Adrenal gland (tissue), 12 donors: ENCODE measurements around the gene CD46. TPM values are rescaled to one million over a fixed set of nuclear protein-coding genes. Genes with fewer than 3 reads are reported as not detected.
"Not testable (repeated sequence)": the region's sequence is repeated elsewhere in the genome, so short reads cannot be mapped to it uniquely, and the experiment has no call there.

Experiments used
- DNase-seq, 7 donors: peaks; one replicate each; pipeline ENCODE4 v3.0.0-alpha.2; 2019 to 2020
- H3K27ac ChIP-seq, 5 donors: fragments of 200-600 bp; sonication (generic) in 4 of 5; 1 replicate in 3 of 5; 2 replicates in 2 of 5; pipeline versions ENCODE4 v1.5.1 to v1.8.0; 2016 to 2020; ENCODE audit warnings: mild to moderate bottlenecking in 1 of 5
- H3K27me3 ChIP-seq: fragments of 200-600 bp; 2 replicates; pipeline ENCODE4 v1.8.0; 2021
- H3K36me3 ChIP-seq, 2 donors: fragments of 200-600 bp; replicated peaks in 1 of 2; 1 replicate in 1 of 2; 2 replicates in 1 of 2; pipeline versions ENCODE4 v1.5.1 to v1.8.0; 2018 to 2022
- H3K4me1 ChIP-seq, 2 donors: fragments of 200-600 bp; replicated peaks in 1 of 2; 1 replicate in 1 of 2; 2 replicates in 1 of 2; pipeline versions ENCODE4 v1.5.1 to v1.8.0; 2018 to 2021
- H3K4me3 ChIP-seq, 4 donors: fragments of 200-600 bp; sonication (generic) in 3 of 4; one replicate each; pipeline ENCODE4 v1.5.1; 2016 to 2018
- H3K9me3 ChIP-seq, 3 donors: fragments of 200-600 bp; sonication (generic) in 1 of 3; replicated peaks in 1 of 3; 1 replicate in 2 of 3; 2 replicates in 1 of 3; pipeline versions ENCODE4 v1.5.1 to v1.8.0; 2016 to 2021
- POLR2A ChIP-seq, 2 donors: fragments of 450-650 bp; IDR thresholded peaks; one replicate each; pipeline ENCODE4 v1.6.1; 2017; ENCODE audit warnings: antibody characterized with exemption in 2 of 2, mild to moderate bottlenecking in 2 of 2, moderate library complexity in 1 of 2
- WGBS, 4 donors: extraction: QIAGEN DNeasy Blood & Tissue Kit in 2 of 4; methylation state at CpG; one replicate each; pipeline versions ENCODE4 v1.1.5 to v1.1.7; 2013 to 2017; 5-methylcytosine and 5-hydroxymethylcytosine counted together
- intact Hi-C, 2 donors: fragments of 100-400 bp; cut with DNase I; formaldehyde crosslinking; loops; one replicate each; pipeline versions ENCODE4 v1.14.1 to v1.15.0; 2022 to 2023
- polyA plus RNA-seq, 3 donors: library from polyadenylated mRNA; stranded (reverse); fragments of 200-250 nt in 2 of 3; fragments of 350-450 nt in 1 of 3; fragmentation: Illumina TruSeq in 1 of 3; extraction: RNeasy Lipid Tissue Mini Kit (QIAGEN cat#74804) in 1 of 3; gene quantifications; one replicate each; pipeline ENCODE4 v1.2.3, GENCODE V29; 2013 to 2014
- total RNA-seq, 9 donors: library from RNA; depleted of rRNA in 4 of 9; stranded (reverse); fragments of >200 nt in 4 of 9; fragments of 120-200 nt in 1 of 9; fragmentation: NEBNext Ultra II Directional in 1 of 9; extraction: Animal tissue kit (Norgen Biotek cat#: 25700) in 1 of 9; gene quantifications; one replicate each; pipeline versions ENCODE4 v1.1.0 to v1.2.4, GENCODE V29; 2013 to 2023
- TF ChIP-seq, protein P1 (sequence below), 6 experiments: fragments of 450-650 bp in 4 of 6; fragments of 200-600 bp in 2 of 6; sonication (generic) in 1 of 6; IDR thresholded peaks; 1 replicate in 5 of 6; 2 replicates in 1 of 6; pipeline versions ENCODE4 v1.5.1 to v1.8.0; 2016 to 2021; ENCODE audit warnings: antibody characterized with exemption in 6 of 6, mild to moderate bottlenecking in 2 of 6, moderate library complexity in 1 of 6
- donor health status: healthy with polysubstance abuse.
- donor health status: Bipolar disorder and iron deficiency.
- donor health status: DM: yes; HTN: yes; CAD: no.
- donor health status: DM: no; HTN: no; CAD: no.
- donor health status: DM: no; HTN: no; CAD: no.
- donor health status: DM: yes; HTN: yes; CAD: no.

CD46 gene
- total and polyA plus RNA-seq, 12 donors: 94.9 to 618 (median 386) TPM

DNA sequence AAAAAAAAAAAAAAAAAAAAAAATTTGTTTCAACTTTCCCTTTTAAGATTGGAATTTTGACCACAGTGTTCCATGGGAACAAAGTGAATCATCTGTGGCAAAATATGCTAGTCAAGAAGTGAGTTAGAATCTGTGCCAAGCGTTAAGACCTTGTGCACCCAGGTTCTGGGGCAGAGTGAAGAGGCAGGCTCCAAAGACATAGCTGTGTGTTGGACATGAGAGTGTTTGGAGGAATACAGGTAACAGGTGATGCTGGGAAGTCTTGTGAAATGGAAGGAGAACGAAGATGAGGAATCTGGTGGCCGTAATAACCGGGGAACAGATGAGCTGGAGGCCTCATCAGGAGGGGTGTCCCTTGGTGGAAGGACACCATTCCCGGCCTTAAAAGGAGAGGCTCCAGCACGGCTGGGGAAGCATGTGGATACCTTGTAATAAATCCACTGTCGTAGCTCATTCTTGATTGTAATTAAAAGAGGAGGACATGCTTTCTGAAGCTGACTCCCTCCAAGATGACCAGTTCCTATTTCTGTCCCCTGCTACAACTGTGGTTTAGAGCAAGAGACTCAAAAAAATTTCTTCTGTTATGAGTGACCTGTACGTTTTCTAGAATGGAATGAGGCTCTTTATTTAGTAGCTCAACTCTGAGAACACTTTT, 14.2 kb upstream of the CD46 start:
- H3K9me3 ChIP-seq, H3K36me3 ChIP-seq, H3K4me1 ChIP-seq, H3K4me3 ChIP-seq, intact Hi-C loops, H3K27me3 ChIP-seq: not testable (repeated sequence)
- DNase-seq: peak in 4 of 7 donors; percentile 48 to 51 (median 48)
- WGBS, 4 donors: 37 to 50% (median 47%) methylated on average over 8 of the region's 8 CpGs
- H3K27ac ChIP-seq: peak overlapping the region; percentile 74 to 92 (median 86)
- peak in 1 of 2 donors; percentile 20 for TF ChIP-seq POLR2A (IDR thresholded peaks at IDR 0.05)

DNA sequence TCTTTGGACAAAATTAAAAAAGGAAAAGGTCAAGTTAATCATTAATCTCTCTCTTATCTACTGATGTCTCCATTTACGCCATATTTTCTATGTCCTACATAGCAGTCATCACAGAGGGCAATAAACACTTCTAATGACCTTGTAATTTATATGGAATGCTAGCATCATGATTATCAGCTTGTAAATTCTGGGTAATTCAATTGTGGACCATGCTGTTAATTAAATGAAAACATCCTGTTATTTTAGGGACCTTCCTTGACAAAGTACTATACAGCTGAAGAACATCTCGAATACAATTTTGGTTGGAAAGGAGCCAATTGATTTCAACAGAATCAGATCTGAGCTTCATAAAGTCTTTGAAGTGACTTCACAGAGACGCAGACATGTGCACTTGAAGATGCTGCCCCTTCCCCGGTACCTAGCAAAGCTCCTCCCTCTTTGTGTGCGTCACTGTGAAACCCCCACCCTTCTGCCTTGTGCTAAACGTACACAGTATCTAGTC, 13.6 kb upstream of the CD46 start:
- H3K36me3 ChIP-seq, H3K27me3 ChIP-seq, H3K4me1 ChIP-seq, intact Hi-C loops, H3K9me3 ChIP-seq: not testable (repeated sequence)
- peak in 2 of 7 donors; percentile 56 to 61 for DNase-seq
- 18 to 34% (median 26%) methylated on average over 6 of the region's 6 CpGs for WGBS, 4 donors
- H3K27ac ChIP-seq: peak overlapping the region; percentile 74 to 92 (median 86)
- H3K4me3 ChIP-seq: peak overlapping the region in 1 of 4 donors; percentile 15

DNA sequence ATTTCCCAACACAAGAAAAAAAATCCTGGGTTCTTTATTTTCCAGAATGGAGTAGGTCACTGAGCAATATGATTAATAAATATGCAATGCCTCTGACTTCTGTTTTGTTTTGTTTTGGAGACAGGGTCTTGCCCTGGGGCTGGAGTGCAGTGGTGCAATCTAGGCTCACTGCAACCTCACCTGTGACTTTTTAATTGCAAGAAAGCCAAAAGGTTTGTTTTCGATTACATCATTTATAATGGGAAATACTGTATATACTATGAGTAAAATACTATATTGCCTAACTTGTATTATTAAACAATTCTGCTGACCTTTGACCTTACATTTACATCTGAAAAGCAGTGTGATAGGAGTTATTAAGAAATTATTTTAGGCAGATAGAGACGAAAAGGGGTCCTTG, 11.6 kb upstream of the CD46 start:
- intact Hi-C loops: no loop called here
- Histone ChIP-seq H3K9me3 (no peaks in the 10 kb centered on the region), H3K4me3 (no peak overlapping the region), H3K27ac (no peak overlapping the region), H3K36me3 (no peaks in the 10 kb centered on the region), H3K27me3 (no peaks in the 10 kb centered on the region), H3K4me1 (peaks cover 4 to 11% of the 10 kb centered on the region in 2 donors)
- TF ChIP-seq POLR2A (IDR thresholded peaks at IDR 0.05): no peak
- TF ChIP-seq, protein P1, sequence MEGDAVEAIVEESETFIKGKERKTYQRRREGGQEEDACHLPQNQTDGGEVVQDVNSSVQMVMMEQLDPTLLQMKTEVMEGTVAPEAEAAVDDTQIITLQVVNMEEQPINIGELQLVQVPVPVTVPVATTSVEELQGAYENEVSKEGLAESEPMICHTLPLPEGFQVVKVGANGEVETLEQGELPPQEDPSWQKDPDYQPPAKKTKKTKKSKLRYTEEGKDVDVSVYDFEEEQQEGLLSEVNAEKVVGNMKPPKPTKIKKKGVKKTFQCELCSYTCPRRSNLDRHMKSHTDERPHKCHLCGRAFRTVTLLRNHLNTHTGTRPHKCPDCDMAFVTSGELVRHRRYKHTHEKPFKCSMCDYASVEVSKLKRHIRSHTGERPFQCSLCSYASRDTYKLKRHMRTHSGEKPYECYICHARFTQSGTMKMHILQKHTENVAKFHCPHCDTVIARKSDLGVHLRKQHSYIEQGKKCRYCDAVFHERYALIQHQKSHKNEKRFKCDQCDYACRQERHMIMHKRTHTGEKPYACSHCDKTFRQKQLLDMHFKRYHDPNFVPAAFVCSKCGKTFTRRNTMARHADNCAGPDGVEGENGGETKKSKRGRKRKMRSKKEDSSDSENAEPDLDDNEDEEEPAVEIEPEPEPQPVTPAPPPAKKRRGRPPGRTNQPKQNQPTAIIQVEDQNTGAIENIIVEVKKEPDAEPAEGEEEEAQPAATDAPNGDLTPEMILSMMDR (IDR thresholded peaks at IDR 0.05): no peak
- DNase-seq: no peak
- WGBS, 4 donors: 62 to 82% (median 73%) methylated on average over 2 of the region's 2 CpGs

DNA sequence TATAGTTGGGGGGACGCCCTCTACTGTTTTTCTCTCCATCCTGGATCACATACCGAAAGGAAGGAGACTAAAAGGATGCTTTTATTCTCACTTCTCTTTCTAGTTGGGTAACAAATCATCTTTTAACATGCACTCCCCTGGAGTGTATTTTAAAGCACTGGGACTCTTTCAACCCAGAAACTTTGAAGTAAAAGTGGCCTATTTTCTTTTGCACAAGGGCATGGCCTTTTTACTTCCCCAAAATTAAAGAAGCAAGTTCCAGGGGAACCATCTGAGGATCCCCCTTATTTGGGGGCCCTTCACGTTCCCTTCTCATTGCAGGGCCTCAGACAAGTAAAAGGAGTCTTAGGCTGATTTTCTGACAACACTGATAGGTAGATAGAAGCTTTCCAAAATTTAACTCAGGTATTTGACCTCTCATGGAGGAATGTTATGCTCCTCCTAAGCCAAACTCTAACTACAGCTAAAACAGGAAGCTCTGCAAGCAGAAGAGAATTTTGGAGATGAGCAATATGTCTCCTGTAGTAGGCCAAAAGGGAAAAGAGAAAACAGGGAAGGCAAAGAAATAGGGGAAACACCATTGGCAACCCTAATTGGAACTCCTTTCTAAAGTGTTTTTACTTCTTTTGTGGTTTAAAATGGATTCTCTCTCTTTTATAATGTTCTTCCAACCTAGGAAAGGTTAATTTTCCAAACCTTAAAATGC, 8.9 kb upstream of the CD46 start:
- Histone ChIP-seq H3K27me3 (no peaks in the 10 kb centered on the region), H3K4me3 (no peak overlapping the region), H3K27ac (no peak overlapping the region), H3K4me1 (peaks cover 13 to 23% of the 10 kb centered on the region in 2 donors), H3K9me3 (no peaks in the 10 kb centered on the region), H3K36me3 (no peaks in the 10 kb centered on the region)
- TF ChIP-seq POLR2A (IDR thresholded peaks at IDR 0.05): no peak
- TF ChIP-seq, protein P1 (IDR thresholded peaks at IDR 0.05): no peak
- no peak for DNase-seq
- intact Hi-C loops: no loop called here
- 82 to 91% (median 87%) methylated on average over 3 of the region's 3 CpGs for WGBS, 4 donors

DNA sequence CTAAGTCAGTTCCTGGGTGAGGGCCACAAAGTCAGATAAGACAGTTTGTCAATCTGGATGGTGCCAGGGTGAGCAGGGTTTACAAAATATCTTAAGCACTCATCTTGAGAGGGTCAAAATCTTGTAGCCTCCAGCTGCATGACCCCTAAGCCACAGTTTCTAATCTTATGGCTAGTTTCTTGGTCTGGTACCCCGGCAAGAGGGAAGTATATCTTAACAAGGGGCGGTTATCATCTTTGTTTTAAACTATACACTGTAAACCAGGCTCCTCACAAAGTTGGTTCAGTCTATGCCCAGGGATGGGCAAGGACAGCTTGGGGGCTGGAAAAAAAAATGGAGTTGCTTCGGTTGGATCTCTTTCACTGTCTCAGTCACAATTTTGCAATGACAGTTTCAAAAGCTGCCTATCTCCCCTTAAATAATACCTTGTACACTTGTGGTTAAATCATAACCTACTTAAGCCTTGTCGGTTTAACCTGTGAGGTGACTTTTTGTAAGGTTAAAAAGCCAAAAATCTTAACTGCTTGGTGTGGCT, 7.8 kb upstream of the CD46 start:
- H3K36me3 ChIP-seq: no peaks in the 10 kb centered on the region
- no peak for DNase-seq
- intact Hi-C loops: no loop called here
- TF ChIP-seq, protein P1 (IDR thresholded peaks at IDR 0.05): no peak
- no peak for TF ChIP-seq POLR2A (IDR thresholded peaks at IDR 0.05)
- WGBS, 4 donors: 93 to 97% (median 95%) methylated on average over 4 of the region's 4 CpGs
- peaks cover 13 to 18% of the 10 kb centered on the region in 2 donors for H3K4me1 ChIP-seq
- no peaks in the 10 kb centered on the region for H3K27me3 ChIP-seq
- H3K9me3 ChIP-seq: no peaks in the 10 kb centered on the region
- no peak overlapping the region for H3K4me3 ChIP-seq
- H3K27ac ChIP-seq: no peak overlapping the region
